SJCRH30 (cell line): ENCODE measurements around the gene FAT1. TPM values are rescaled to one million over a fixed set of nuclear protein-coding genes. Genes with fewer than 3 reads are reported as not detected.

Source experiments
- DNase-seq, 2 experiments: peaks; one replicate each; pipeline ENCODE4 v3.0.0-alpha.2; 2015 to 2020
- H3K27ac ChIP-seq: fragments of 250-450 bp; sonication (Bioruptor Pico); 2 replicates; pipeline ENCODE4 v1.5.1; 2020; ENCODE audit warnings: mild to moderate bottlenecking, moderate library complexity
- H3K27me3 ChIP-seq: fragments of 250-450 bp; sonication (Bioruptor Pico); 2 replicates; pipeline ENCODE4 v1.5.1; 2020; ENCODE audit warnings: mild to moderate bottlenecking, moderate library complexity
- H3K36me3 ChIP-seq: fragments of 250-450 bp; sonication (Bioruptor Pico); 2 replicates; pipeline ENCODE4 v1.5.1; 2020; ENCODE audit warnings: mild to moderate bottlenecking, moderate library complexity
- H3K4me1 ChIP-seq: fragments of 250-450 bp; sonication (Bioruptor Pico); 2 replicates; pipeline ENCODE4 v1.5.1; 2020; ENCODE audit warnings: mild to moderate bottlenecking, moderate library complexity
- H3K4me3 ChIP-seq: fragments of 250-450 bp; sonication (Bioruptor Pico); 2 replicates; pipeline ENCODE4 v1.5.1; 2020; ENCODE audit warnings: mild to moderate bottlenecking, moderate library complexity
- H3K9me3 ChIP-seq: fragments of 250-450 bp; sonication (Bioruptor Pico); replicated peaks from 2 replicates; pipeline ENCODE4 v1.5.1; 2020; ENCODE audit warnings: mild to moderate bottlenecking, moderate library complexity
- total RNA-seq: library from RNA; depleted of rRNA; stranded (reverse); fragments of >200 nt; shearing (Covaris generic); gene quantifications from 2 replicates; pipeline ENCODE4 v1.2.3, GENCODE V29; 2014

FAT1 gene
- total RNA-seq, 1 experiment from 2014 or later, result 154 TPM

DNA sequence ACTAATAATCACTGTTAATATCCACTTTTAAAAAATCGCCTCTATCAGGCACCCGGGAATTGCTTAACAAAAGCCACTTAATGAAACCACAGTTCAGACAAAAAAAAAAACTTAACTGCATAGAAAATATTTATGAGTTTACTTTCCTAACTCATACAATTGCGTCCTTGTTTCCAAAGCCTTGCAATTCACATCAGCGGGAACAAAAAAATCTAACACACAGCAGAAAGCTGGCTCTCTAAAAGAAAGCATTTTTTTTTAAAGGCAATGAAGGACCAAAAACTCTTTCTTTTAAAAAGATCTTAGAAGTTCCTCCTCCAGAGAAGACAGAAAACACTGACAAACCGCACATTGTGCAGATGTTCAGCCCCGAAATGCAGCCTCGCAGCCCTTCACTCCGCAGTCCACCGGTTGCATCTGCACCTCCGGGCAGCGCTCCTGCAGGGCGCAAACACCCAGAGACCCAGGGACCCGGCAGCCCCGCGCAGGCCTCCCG is 812 bp downstream of the FAT1 start:
- Histone ChIP-seq H3K4me3 (peak overlapping the region; percentile 78), H3K36me3 (0 out of 2 replicates have a peak, but pooled peaks cover 4% of the 10 kb centered on the region), H3K27ac (peak overlapping the region; percentile 88), H3K9me3 (0 out of 2 replicates have a peak, but pooled peaks cover 6% of the 10 kb centered on the region), H3K4me1 (no peaks in the 10 kb centered on the region), H3K27me3 (no peaks in the 10 kb centered on the region)
- DNase-seq, result no peak

DNA sequence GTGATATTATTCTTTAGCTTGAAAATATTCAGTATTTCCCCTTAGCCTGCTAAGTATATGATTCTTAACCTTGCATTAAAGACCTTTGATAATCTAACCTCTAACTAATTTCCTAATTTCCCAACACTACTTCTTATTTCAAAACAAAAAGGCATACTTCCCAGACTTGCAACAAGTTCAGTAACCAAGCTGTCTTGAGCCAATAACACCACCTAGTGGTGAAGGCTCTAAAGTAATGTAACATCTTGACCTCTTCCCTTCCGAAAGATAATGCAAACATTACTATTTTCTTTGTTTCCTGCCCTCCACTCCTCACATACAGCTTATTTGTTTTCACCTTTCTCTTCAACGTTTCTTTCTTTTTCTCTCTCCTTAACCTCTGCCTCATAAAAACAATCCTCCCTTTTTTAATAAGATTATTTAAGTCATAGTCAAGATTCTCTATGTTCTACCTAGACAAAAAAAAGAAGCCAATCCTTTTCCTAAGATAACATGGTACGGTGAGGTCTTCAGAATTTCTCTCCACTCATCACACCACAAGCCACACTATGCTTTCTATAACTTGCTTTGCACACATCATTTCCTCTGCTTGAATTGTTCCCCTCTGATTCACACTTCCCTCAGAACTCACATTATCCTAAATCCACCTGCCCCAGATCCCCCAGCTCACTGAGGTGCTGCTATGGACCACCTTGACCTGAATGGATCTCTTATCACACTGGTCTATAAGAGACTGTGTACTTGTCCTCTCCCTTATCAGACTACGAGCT is 3.5 kb downstream of the FAT1 start:
- DNase-seq, result peak; percentile 35 to 56
- H3K4me3 ChIP-seq, result no peak overlapping the region
- no peaks in the 10 kb centered on the region for H3K4me1 ChIP-seq
- H3K36me3 ChIP-seq, result 0 out of 2 replicates have a peak, but pooled peaks cover 4% of the 10 kb centered on the region
- H3K9me3 ChIP-seq, result 0 out of 2 replicates have a peak, but pooled peaks cover 6% of the 10 kb centered on the region
- no peaks in the 10 kb centered on the region for H3K27me3 ChIP-seq
- H3K27ac ChIP-seq, result no peak overlapping the region

DNA sequence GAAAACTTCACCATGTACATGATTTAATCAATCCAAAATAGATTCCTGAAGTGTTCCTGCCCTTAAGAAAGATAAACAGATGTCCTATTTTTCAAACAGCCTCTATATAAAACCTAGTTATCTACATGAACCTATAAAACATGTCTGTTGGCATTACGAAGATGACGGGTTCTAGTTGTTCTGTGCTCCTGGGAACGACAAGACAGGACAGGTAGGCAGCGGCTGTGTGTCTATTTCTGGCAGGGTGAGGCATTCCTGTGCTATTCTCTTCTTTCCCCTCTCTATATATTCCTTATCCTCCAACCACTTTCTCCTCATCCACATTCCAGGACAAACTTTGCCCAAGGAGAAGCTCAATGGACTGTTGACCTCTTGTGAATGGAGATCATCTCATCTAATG is 6.1 kb downstream of the FAT1 start:
- no peak overlapping the region for H3K4me3 ChIP-seq
- no peak for DNase-seq
- H3K9me3 ChIP-seq, result 0 out of 2 replicates have a peak, but pooled peaks cover 6% of the 10 kb centered on the region
- H3K36me3 ChIP-seq, result 0 out of 2 replicates have a peak, but pooled peaks cover 4% of the 10 kb centered on the region
- no peak overlapping the region for H3K27ac ChIP-seq
- no peaks in the 10 kb centered on the region for H3K27me3 ChIP-seq
- H3K4me1 ChIP-seq, result no peaks in the 10 kb centered on the region

DNA sequence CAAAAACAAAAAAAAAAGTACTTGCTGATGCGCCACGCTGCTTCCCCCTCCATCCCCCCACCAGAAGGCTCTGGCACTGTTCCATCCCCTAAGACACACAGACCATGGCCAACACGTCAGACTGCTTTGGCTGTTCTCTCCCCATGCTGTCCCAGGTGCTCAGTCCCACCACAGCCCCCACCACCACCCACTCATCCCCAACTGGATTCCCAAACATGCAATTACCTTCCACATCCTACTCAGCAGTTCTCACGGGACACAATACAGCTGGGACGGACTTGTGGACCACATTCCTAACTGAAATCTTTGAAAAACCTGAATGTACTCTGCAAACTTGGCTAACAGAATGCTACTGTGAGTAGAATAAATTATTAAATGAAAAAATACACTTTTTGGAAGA is 8.6 kb downstream of the FAT1 start:
- Histone ChIP-seq H3K27me3 (no peaks in the 10 kb centered on the region), H3K4me1 (no peaks in the 10 kb centered on the region), H3K4me3 (no peak overlapping the region), H3K36me3 (no peaks in the 10 kb centered on the region), H3K27ac (no peak overlapping the region), H3K9me3 (0 out of 2 replicates have a peak, but pooled peaks cover 6% of the 10 kb centered on the region)
- DNase-seq, result no peak

DNA sequence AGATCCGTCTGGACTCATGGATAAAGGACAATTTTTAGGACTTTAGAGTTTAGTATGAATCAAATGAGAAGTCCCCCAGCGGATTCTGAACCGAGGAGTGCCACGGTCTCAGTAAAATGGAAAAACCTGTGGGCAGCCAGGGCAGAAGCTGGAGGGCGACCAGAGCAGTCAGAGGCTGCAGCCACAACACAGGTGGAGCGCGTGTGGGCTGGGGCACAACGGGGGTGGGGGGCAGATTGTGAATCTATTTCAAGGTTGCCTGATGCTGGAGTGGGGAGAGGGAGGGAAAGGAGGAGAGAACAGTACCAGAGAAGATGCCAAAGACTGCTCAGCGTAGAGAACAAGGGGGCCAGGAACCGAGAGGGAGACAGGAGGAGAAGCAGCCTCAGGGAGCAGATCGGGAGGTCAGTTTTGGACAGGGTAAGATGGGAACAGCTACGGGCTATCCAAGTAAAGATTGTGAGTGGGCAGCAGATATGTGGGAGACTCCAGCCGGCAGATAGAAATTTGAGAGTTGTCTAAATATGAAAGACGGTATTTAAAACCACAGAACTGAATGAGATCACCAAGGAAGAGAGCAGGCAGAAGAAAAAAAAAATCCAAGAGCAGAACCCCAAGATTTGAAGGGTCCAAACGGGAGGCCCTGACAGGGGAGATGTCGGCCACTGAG is 9.5 kb downstream of the FAT1 start:
- Histone ChIP-seq H3K36me3 (peaks cover 5% of the 10 kb centered on the region; the same call in 1 of the 2 replicates), H3K27ac (no peak overlapping the region), H3K27me3 (no peaks in the 10 kb centered on the region), H3K9me3 (no peaks in the 10 kb centered on the region), H3K4me3 (no peak overlapping the region), H3K4me1 (no peaks in the 10 kb centered on the region)
- no peak for DNase-seq

DNA sequence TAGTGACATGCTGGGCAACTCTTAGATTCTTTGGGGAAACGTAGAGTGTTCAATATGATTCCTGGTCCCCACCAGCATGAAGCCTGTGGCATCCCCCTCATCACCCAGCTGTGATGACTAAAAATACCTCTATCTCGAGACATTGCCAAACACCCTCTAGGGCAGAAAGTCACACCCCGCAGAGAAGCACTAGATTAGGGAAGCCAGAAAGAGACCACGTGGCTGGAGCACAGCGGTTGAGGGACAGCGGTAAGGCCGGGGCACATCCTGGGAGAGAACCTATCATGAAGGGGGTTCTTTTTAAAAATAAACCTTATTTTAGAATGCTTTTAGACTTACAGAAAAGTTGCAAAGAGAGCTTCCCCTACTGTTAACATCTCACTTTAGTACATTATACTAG is 11.0 kb downstream of the FAT1 start:
- Histone ChIP-seq H3K27me3 (no peaks in the 10 kb centered on the region), H3K4me1 (no peaks in the 10 kb centered on the region), H3K9me3 (no peaks in the 10 kb centered on the region), H3K4me3 (no peak overlapping the region), H3K27ac (no peak overlapping the region), H3K36me3 (peaks cover 18% of the 10 kb centered on the region; the same call in 1 of the 2 replicates)
- DNase-seq, result no peak

DNA sequence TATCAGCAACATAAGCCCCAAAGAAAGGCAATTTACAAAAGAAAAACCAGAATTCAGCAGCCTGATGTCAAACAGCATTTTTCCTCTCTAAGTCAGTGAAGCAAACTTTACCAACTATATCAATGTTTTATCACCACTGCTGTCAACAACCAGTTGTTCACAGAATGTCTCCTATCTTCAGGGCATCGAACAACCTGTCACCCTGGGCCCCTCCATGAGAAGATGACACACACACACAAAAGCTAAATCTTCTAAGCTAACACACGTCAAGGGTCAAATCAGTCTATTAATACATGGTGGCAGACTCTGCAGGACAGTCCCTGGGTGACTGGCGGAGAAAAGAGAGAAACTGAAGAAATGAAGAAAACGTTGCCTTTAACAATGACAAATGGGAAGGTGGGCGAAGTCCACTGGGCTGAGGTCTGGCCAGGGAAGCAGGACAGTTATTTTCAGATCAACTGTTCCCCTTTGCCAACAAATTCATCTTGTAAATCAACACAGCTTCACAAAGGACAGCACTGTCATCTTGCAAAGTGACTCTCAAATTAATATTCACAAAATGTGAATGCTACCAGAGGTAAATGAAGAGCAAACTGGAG is 13.0 kb downstream of the FAT1 start:
- H3K27me3 ChIP-seq, result no peaks in the 10 kb centered on the region
- H3K4me3 ChIP-seq, result no peak overlapping the region
- DNase-seq, result no peak
- no peaks in the 10 kb centered on the region for H3K9me3 ChIP-seq
- H3K36me3 ChIP-seq, result peaks cover 26% of the 10 kb centered on the region; the same call in 1 of the 2 replicates
- no peak overlapping the region for H3K27ac ChIP-seq
- no peaks in the 10 kb centered on the region for H3K4me1 ChIP-seq

DNA sequence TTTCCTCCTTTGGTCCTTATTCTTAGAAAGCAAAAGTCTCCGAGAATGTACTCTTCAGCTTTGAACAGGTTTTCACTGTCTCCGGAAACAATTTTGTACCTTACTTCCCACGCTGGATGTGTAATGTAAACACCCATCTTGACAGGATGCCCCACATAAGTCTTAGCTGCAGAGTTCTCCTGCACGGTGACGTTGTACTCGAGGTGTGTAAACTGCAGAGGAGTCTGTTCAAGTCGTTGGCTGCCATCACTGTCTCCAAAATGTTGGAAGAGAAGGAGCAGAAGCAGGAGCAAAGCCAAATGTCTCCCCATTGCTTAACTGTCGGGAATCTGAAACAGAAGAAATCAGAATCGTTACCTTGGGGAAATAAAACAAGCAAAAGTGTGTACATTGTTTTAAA is 14.1 kb downstream of the FAT1 start:
- Histone ChIP-seq H3K27me3 (no peaks in the 10 kb centered on the region), H3K36me3 (peaks cover 26% of the 10 kb centered on the region; the same call in 1 of the 2 replicates), H3K27ac (no peak overlapping the region), H3K4me1 (no peaks in the 10 kb centered on the region), H3K9me3 (no peaks in the 10 kb centered on the region), H3K4me3 (no peak overlapping the region)
- DNase-seq, result no peak

DNA sequence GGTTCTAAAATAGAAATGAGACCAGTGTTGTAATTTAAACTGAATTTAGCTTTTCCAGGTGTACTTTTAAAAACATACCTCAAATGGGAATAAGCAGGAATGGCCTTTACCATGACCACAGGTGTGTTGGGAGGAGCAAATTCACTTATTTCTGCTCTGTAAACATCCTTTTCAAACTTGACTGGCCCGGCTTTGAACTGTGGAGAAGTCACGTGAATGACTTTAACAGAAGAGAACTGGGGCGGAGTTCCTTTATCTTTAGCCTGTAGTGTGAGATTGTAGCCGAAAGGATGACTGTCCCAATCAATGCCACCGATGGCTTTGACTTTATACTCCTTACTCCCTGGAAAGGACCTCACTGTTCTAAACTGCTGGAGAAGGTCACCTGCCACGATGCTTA is 15.1 kb downstream of the FAT1 start:
- no peak overlapping the region for H3K4me3 ChIP-seq
- H3K27me3 ChIP-seq, result no peaks in the 10 kb centered on the region
- H3K9me3 ChIP-seq, result no peaks in the 10 kb centered on the region
- H3K27ac ChIP-seq, result no peak overlapping the region
- H3K4me1 ChIP-seq, result no peaks in the 10 kb centered on the region
- DNase-seq, result no peak
- H3K36me3 ChIP-seq, result peaks cover 26% of the 10 kb centered on the region; the same call in 1 of the 2 replicates

DNA sequence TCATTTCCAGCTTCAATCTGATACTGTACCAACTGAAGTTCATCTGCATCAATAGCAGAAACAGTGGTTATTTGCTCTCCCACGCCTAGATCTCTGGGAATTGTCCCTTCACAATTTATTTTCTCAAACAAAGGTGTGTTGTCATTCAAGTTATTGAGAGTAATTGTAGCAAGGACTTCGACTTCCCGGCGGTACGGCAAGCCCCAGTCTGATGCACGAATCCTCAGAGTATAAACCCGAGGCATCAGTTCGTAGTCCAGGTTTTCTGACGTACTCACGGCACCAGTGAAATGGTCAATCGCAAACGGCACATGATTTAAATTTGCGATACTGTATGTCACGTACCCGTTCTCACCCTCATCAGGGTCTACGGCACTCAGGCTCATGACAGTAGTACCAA is 15.7 kb downstream of the FAT1 start:
- H3K27me3 ChIP-seq, result no peaks in the 10 kb centered on the region
- no peak overlapping the region for H3K27ac ChIP-seq
- no peaks in the 10 kb centered on the region for H3K9me3 ChIP-seq
- no peak overlapping the region for H3K4me3 ChIP-seq
- peaks cover 26% of the 10 kb centered on the region; the same call in 1 of the 2 replicates for H3K36me3 ChIP-seq
- H3K4me1 ChIP-seq, result no peaks in the 10 kb centered on the region
- DNase-seq, result no peak

DNA sequence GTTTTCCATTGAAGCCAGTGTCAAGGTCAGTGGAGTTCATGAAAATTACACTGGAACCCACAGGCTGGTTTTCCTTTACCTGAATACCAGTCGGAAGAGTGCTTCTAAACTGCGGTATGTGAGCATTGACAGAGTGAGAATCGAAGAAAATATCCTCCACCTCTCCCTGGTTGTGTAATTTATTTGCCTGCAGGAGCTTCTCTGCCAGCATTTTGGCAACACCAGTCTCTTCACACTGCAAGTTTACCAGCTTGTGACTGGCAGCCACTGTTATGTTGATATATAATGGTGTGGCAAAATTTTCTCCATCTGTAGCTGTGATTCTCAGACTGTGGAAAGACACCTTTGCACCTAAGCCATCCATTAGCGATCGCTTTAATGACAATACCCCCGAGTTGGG is 16.1 kb downstream of the FAT1 start:
- no peaks in the 10 kb centered on the region for H3K9me3 ChIP-seq
- H3K36me3 ChIP-seq, result peaks cover 26% of the 10 kb centered on the region; the same call in 1 of the 2 replicates
- peaks cover 3% of the 10 kb centered on the region; the same call in 1 of the 2 replicates for H3K4me1 ChIP-seq
- H3K27me3 ChIP-seq, result no peaks in the 10 kb centered on the region
- no peak overlapping the region for H3K4me3 ChIP-seq
- no peak overlapping the region for H3K27ac ChIP-seq
- no peak for DNase-seq

DNA sequence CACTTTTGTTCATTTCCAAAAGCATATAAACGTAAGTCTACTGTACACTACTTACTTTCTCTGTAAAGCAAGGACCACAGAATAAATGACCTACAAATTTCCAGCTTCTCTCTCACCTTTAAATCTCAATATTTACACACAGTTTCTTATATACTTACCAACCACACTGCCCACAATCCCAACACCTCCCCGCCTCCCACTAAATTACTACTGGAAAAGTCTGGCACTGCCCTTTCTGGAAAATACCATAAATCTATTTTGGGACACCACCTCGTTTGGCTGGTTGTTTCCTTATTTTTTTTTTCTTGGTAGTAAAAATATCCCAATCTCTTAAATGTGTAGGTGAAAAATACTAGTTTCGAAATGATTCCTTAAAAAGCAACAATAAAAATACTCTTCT is 19.6 kb downstream of the FAT1 start:
- H3K4me1 ChIP-seq, result peaks cover 32% of the 10 kb centered on the region
- no peaks in the 10 kb centered on the region for H3K27me3 ChIP-seq
- H3K9me3 ChIP-seq, result no peaks in the 10 kb centered on the region
- H3K4me3 ChIP-seq, result no peak overlapping the region
- no peak overlapping the region for H3K27ac ChIP-seq
- H3K36me3 ChIP-seq, result peaks cover 28% of the 10 kb centered on the region
- no peak for DNase-seq

DNA sequence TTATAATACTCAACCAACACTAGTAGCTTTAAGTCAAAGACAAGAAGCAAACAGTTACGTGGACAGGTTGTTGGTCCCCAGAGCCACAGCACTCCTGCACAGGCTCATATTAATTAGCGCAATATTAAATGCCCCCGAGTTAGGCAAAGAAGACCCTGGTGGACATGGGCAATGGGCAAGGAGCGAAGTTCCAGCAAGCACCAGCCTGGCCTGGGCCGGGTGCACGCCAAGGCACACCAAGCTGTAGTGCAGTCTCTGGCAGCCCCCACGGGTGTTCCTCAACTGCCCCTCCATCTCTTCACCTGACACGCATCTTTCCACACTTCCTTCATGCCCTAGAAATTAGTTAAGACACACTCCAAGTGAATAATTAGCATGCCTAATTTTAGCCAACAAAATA is 20.1 kb downstream of the FAT1 start:
- Histone ChIP-seq H3K36me3 (peaks cover 23% of the 10 kb centered on the region), H3K4me1 (peaks cover 32% of the 10 kb centered on the region)

DNA sequence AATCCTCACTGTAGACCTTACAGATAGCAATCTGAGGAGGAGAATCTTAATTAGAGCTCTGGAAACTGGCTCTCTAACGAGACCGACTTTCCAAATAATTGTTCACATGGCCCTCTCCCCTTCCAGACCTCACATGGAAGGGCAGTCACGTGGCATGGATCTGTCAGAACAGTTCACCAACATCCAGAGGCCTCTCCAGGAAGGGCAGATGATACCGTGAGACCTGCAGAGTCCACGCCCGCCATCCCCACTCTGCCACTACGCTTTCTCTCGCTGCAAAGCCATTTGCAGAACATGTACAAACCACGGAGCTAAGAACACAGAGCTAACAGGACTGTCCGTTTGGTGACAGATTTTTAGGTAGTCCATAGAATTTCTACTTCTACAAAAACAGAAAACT is 20.7 kb downstream of the FAT1 start:
- no peaks in the 10 kb centered on the region for H3K9me3 ChIP-seq
- H3K27ac ChIP-seq, result no peak overlapping the region
- no peak for DNase-seq
- H3K36me3 ChIP-seq, result peaks cover 19% of the 10 kb centered on the region
- H3K4me3 ChIP-seq, result no peak overlapping the region
- peaks cover 32% of the 10 kb centered on the region for H3K4me1 ChIP-seq
- H3K27me3 ChIP-seq, result no peaks in the 10 kb centered on the region

More for the DNA sequence above, 20.1 kb downstream of the FAT1 start:
- H3K9me3 ChIP-seq, result no peaks in the 10 kb centered on the region
- H3K27me3 ChIP-seq, result no peaks in the 10 kb centered on the region
- no peak overlapping the region for H3K27ac ChIP-seq
- no peak overlapping the region for H3K4me3 ChIP-seq
- DNase-seq, result no peak

DNA sequence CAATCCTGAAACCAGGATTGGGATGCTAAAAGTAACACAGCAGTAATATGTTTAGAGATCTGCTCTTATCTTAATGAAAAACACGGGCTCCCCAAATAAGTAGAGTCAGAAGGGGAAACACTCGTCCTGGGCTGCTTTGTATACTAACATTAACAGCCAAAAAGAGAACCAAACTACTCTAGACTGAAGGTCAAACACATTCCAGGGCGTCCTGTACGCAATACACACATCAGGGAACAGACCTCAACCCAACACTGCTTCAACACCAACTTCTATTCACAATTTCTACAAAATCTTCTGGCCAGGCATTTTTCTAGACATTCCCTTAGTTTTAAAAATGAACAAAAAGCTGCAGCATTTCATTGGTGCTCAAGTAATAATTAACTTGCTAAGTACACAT is 21.4 kb downstream of the FAT1 start:
- H3K9me3 ChIP-seq, result no peaks in the 10 kb centered on the region
- peak overlapping the region; percentile 99 for H3K27ac ChIP-seq
- H3K4me3 ChIP-seq, result no peak overlapping the region
- H3K27me3 ChIP-seq, result no peaks in the 10 kb centered on the region
- peaks cover 32% of the 10 kb centered on the region for H3K4me1 ChIP-seq
- DNase-seq, result no peak
- H3K36me3 ChIP-seq, result peaks cover 14% of the 10 kb centered on the region
